ENCODE data around the gene CNOT10. TPM values are rescaled to one million over a fixed set of nuclear protein-coding genes. Genes with fewer than 3 reads are reported as not detected.

The CNOT10 gene
- total RNA-seq, 4 donors from 2014 or later: 22.9 to 49.2 (median 28.4) TPM

DNA sequence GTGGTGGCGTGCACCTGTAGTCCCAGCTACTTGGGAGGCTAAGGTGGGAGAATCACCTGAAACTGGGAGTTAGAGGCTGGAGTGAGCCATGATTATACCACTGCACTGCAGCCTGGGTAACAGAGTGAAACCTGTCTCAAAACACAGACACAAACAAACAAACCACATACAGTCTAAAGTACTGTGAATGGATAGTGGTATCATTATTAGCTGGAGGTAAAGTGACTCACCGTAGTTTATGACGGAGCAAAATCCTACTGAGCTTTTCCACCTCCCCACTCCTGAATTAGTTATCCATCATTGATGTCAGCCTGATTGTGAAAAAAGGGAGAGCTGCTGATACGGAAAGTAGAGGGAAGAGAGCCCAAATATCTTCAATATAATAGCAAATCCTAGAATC, 3.2 kb upstream of the CNOT10 start:
- H3K4me3 ChIP-seq: no peak overlapping the region
- H3K36me3 ChIP-seq: no peaks in the 10 kb centered on the region
- peaks cover 21% of the 10 kb centered on the region for H3K4me1 ChIP-seq
- no peak overlapping the region for H3K27ac ChIP-seq
- no peaks in the 10 kb centered on the region for H3K27me3 ChIP-seq
- TF ChIP-seq POLR2AphosphoS5 (IDR thresholded peaks at IDR 0.05): no peak
- TF ChIP-seq, protein P1, sequence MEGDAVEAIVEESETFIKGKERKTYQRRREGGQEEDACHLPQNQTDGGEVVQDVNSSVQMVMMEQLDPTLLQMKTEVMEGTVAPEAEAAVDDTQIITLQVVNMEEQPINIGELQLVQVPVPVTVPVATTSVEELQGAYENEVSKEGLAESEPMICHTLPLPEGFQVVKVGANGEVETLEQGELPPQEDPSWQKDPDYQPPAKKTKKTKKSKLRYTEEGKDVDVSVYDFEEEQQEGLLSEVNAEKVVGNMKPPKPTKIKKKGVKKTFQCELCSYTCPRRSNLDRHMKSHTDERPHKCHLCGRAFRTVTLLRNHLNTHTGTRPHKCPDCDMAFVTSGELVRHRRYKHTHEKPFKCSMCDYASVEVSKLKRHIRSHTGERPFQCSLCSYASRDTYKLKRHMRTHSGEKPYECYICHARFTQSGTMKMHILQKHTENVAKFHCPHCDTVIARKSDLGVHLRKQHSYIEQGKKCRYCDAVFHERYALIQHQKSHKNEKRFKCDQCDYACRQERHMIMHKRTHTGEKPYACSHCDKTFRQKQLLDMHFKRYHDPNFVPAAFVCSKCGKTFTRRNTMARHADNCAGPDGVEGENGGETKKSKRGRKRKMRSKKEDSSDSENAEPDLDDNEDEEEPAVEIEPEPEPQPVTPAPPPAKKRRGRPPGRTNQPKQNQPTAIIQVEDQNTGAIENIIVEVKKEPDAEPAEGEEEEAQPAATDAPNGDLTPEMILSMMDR (IDR thresholded peaks at IDR 0.05): no peak
- no peak for TF ChIP-seq POLR2A (IDR thresholded peaks at IDR 0.05)
- TF ChIP-seq EP300 (IDR thresholded peaks at IDR 0.05): no peak
- no peaks in the 10 kb centered on the region for H3K9me3 ChIP-seq
- DNase-seq (ENCODE audit: low spot score in 2 of 2): no peak
- WGBS: 95% methylated on average over 4 of the region's 4 CpGs

DNA sequence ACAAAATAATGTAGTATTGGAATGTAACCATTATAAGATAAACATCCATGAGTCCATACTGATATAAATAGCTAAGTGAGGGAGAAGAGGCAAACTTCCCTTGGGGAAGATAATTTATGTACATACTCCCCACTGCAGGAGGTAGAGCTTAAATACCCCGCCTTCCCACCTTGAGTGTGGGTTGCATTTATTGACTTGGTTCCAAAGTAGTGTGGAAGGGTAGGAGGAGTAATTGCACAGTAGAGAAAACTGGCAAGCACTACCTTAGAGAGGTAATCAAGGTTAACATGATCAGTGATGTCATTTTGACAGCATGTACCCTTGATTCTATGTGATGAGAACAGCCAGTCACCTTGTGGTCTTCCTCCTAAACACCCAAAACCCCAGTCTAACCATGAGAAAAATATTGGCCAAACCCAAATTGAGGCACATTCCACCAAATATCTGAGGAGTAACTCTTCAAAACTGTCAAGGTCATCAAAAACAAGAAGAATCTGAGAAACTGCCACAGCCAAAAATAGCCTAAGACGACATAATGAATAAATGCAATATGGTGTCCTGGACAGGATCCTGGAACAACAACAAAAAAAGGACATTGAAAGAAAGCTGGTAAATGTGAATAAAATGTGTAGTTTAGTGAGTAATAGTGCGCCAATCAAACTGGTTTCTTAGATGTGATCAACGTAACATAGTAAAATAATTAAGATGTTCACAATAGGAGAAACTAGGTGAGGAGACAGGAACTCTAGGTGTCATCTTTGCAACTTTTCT, 774 bp upstream of the CNOT10 start:
- no peaks in the 10 kb centered on the region for H3K9me3 ChIP-seq
- DNase-seq (ENCODE audit: low spot score in 2 of 2): no peak
- H3K27me3 ChIP-seq: no peaks in the 10 kb centered on the region
- WGBS: 31% methylated on average over 4 of the region's 4 CpGs
- H3K27ac ChIP-seq: peak overlapping the region; percentile 81
- H3K4me3 ChIP-seq: peak overlapping the region; percentile 93
- no peaks in the 10 kb centered on the region for H3K36me3 ChIP-seq
- TF ChIP-seq, protein P1 (IDR thresholded peaks at IDR 0.05): no peak
- TF ChIP-seq POLR2AphosphoS5 (IDR thresholded peaks at IDR 0.05) (no peak), EP300 (IDR thresholded peaks at IDR 0.05) (no peak), POLR2A (IDR thresholded peaks at IDR 0.05) (no peak)
- H3K4me1 ChIP-seq: peaks cover 28% of the 10 kb centered on the region

DNA sequence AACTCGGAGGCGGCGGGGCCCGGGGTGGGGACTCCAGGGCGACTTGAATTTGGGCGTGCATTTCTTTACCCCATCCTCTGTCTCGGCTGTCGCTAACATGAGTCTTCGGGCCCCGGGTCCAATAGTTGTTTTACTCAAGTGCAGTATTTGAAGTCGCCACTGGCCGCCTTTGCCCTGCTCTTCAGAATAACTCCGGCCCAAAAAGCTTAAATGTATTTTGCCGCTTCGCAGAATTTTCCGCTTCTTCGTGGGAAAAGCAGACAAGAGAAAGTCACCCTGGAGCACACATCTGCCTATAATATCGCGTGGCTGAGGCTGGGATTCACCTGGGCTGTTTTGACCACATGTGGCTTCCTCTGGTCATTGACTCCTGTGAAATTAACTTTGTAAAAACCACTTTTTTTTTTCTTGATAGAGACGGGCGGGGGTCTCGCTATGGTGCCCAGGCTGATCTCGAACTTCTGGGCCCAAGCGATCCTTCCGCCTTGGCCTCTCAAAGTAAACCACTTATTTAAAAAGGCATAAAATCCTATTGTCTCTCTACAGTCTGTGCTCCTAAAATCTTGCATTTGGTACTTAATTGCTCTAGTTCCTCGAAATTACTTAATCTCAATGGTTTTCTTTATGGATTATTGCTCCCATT, 676 bp downstream of the CNOT10 start:
- no peaks in the 10 kb centered on the region for H3K27me3 ChIP-seq
- no peaks in the 10 kb centered on the region for H3K9me3 ChIP-seq
- TF ChIP-seq EP300 (IDR thresholded peaks at IDR 0.05): no peak
- no peak for TF ChIP-seq POLR2AphosphoS5 (IDR thresholded peaks at IDR 0.05)
- no peak for TF ChIP-seq POLR2A (IDR thresholded peaks at IDR 0.05)
- TF ChIP-seq, protein P1 (IDR thresholded peaks at IDR 0.05): no peak
- peak overlapping the region; percentile 81 for H3K27ac ChIP-seq
- H3K36me3 ChIP-seq: no peaks in the 10 kb centered on the region
- DNase-seq (ENCODE audit: low spot score in 2 of 2): peak in 1 of 2 donors; percentile 79
- WGBS: 14% methylated on average over 16 of the region's 26 CpGs
- peak overlapping the region; percentile 93 for H3K4me3 ChIP-seq
- H3K4me1 ChIP-seq: peaks cover 28% of the 10 kb centered on the region

DNA sequence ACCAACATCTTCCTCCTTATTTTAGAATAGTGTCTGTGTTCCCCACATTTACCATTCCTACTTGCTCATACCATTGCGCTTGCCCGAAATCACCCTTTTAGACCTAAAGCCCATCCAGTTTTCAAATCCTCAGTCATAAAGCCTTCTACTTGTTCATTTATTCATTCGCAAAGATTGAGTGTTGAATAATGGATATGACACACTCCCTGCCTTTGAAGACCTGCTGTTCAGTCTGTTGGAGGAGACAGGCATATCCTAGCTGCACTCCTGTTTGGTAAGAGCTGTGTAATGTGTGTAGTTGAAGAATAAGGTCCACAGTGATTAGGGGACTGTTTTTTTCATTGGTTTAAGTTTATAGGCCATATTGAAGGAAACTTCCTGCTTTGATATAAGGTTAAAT, 1.7 kb downstream of the CNOT10 start:
- Histone ChIP-seq H3K36me3 (no peaks in the 10 kb centered on the region), H3K4me1 (peaks cover 28% of the 10 kb centered on the region), H3K27ac (no peak overlapping the region), H3K27me3 (no peaks in the 10 kb centered on the region), H3K9me3 (no peaks in the 10 kb centered on the region), H3K4me3 (no peak overlapping the region)
- no peak for DNase-seq (ENCODE audit: low spot score in 2 of 2)
- 93% methylated on average over 3 of the region's 3 CpGs for WGBS
- TF ChIP-seq EP300 (IDR thresholded peaks at IDR 0.05) (no peak), POLR2AphosphoS5 (IDR thresholded peaks at IDR 0.05) (no peak), POLR2A (IDR thresholded peaks at IDR 0.05) (no peak)
- TF ChIP-seq, protein P1 (IDR thresholded peaks at IDR 0.05): no peak

DNA sequence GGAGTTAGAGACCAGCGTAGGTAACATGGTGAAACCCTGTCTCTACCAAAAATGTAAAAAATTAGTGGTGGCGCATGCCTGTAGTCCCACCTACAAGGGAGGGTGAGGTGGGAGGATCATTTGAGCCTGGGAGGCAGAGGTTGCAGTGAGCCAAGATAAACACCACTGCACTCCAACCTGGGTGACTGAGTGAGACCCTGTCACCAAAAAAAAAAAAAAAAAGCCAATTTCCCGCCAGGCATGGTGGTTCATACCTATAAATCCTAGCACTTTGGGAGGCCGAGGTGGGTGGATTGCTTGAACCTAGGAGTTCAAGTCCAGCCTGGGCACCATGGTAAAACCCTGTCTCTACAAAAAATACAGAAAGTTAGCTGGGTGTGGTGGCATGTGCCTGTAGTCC, 6.9 kb downstream of the CNOT10 start:
- H3K36me3 ChIP-seq: no peaks in the 10 kb centered on the region
- H3K9me3 ChIP-seq: no peaks in the 10 kb centered on the region
- H3K4me3 ChIP-seq: no peak overlapping the region
- TF ChIP-seq POLR2AphosphoS5 (IDR thresholded peaks at IDR 0.05) (no peak), EP300 (IDR thresholded peaks at IDR 0.05) (no peak)
- no peak overlapping the region for H3K27ac ChIP-seq
- no peaks in the 10 kb centered on the region for H3K27me3 ChIP-seq
- peaks cover 7% of the 10 kb centered on the region for H3K4me1 ChIP-seq
- 94% methylated on average over 4 of the region's 4 CpGs for WGBS
- no peak for DNase-seq (ENCODE audit: low spot score in 2 of 2)

All from suprapubic skin (tissue), 4 donors.